Astrocyte (in vitro differentiated cells and primary cell): ENCODE data around the gene KLF15.

Experiments
- EZH2 ChIP-seq: IDR thresholded peaks from 2 replicates; pipeline ENCODE4 v1.6.1; 2012; ENCODE audit warnings: mild to moderate bottlenecking, low read length, inconsistent platforms; ENCODE audit not compliant: insufficient read depth
- TF ChIP-seq, protein P1 (sequence below): IDR thresholded peaks from 2 replicates; pipeline ENCODE4 v1.5.1; 2011; ENCODE audit warnings: low read depth, mild to moderate bottlenecking, inconsistent platforms, low read length, moderate library complexity; ENCODE audit not compliant: insufficient read depth

DNA sequence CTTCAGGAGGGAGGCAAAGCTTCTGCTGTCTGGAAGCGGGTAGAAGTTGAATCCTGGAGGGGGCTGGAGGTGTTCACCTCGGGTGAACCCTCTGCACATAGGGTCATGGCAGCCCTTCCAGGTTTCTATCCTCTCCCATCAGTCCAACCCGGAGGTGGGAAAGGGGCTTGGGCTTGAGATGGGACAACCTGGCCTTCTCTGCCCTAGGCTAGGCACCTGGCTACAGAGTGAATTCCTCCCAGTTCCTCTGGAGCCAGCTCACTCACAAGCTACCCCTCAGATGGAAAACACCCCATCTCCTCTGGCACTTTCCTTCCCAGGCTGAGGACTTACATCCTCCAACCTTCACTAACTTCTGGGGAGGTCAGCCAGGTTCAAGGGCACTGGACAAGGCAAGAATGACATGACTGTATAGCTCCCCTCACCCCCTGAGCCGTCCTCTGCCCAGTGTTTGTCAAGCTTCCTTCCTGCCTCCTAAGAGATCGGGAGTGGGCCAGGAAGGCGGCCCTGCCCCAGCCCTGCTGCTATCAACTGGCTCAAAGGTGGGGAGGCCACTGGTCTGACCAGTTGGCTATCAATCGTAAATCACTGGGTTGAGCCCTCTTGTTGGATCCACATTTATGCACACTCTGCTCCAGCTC lies 45.8 kb downstream of the KLF15 start:
- TF ChIP-seq, protein P1, sequence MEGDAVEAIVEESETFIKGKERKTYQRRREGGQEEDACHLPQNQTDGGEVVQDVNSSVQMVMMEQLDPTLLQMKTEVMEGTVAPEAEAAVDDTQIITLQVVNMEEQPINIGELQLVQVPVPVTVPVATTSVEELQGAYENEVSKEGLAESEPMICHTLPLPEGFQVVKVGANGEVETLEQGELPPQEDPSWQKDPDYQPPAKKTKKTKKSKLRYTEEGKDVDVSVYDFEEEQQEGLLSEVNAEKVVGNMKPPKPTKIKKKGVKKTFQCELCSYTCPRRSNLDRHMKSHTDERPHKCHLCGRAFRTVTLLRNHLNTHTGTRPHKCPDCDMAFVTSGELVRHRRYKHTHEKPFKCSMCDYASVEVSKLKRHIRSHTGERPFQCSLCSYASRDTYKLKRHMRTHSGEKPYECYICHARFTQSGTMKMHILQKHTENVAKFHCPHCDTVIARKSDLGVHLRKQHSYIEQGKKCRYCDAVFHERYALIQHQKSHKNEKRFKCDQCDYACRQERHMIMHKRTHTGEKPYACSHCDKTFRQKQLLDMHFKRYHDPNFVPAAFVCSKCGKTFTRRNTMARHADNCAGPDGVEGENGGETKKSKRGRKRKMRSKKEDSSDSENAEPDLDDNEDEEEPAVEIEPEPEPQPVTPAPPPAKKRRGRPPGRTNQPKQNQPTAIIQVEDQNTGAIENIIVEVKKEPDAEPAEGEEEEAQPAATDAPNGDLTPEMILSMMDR, result no peak
- no peak for TF ChIP-seq EZH2
